Adrenal gland (tissue), 5 donors: Measurements from ENCODE around the gene WEE1.

Experiments
- POLR2A ChIP-seq, 2 donors: fragments of 450-650 bp; IDR thresholded peaks; one replicate each; pipeline ENCODE4 v1.6.1; 2017; ENCODE audit warnings: antibody characterized with exemption in 2 of 2, mild to moderate bottlenecking in 2 of 2, moderate library complexity in 1 of 2
- TF ChIP-seq, protein P1 (sequence below), 6 experiments: fragments of 450-650 bp in 4 of 6; fragments of 200-600 bp in 2 of 6; sonication (generic) in 1 of 6; IDR thresholded peaks; 1 replicate in 5 of 6; 2 replicates in 1 of 6; pipeline versions ENCODE4 v1.5.1 to v1.8.0; 2016 to 2021; ENCODE audit warnings: antibody characterized with exemption in 6 of 6, mild to moderate bottlenecking in 2 of 6, moderate library complexity in 1 of 6
- donor health status: DM: no; HTN: no; CAD: no.

GRCh38 chr11:9596926-9597464 lies 23.5 kb downstream of the WEE1 start:
- TF ChIP-seq, protein P1, sequence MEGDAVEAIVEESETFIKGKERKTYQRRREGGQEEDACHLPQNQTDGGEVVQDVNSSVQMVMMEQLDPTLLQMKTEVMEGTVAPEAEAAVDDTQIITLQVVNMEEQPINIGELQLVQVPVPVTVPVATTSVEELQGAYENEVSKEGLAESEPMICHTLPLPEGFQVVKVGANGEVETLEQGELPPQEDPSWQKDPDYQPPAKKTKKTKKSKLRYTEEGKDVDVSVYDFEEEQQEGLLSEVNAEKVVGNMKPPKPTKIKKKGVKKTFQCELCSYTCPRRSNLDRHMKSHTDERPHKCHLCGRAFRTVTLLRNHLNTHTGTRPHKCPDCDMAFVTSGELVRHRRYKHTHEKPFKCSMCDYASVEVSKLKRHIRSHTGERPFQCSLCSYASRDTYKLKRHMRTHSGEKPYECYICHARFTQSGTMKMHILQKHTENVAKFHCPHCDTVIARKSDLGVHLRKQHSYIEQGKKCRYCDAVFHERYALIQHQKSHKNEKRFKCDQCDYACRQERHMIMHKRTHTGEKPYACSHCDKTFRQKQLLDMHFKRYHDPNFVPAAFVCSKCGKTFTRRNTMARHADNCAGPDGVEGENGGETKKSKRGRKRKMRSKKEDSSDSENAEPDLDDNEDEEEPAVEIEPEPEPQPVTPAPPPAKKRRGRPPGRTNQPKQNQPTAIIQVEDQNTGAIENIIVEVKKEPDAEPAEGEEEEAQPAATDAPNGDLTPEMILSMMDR (IDR thresholded peaks at IDR 0.05) = no peak
- TF ChIP-seq POLR2A (IDR thresholded peaks at IDR 0.05) = no peak
